Keratinocyte (primary cell): Measurements from ENCODE around the gene PRSS21.

Experiments used
- EZH2 ChIP-seq: IDR thresholded peaks from one replicate; pipeline ENCODE4 v1.6.1; 2012; ENCODE audit warnings: inconsistent platforms, mild to moderate bottlenecking, low read length, moderate library complexity
- TF ChIP-seq, protein P1 (sequence below), 3 experiments: IDR thresholded peaks in 1 of 3; conservative IDR thresholded peaks in 1 of 3; optimal IDR thresholded peaks in 1 of 3; 2 replicates in 2 of 3; 3 replicates in 1 of 3; pipeline versions ENCODE3 to v1.5.1; 2011; ENCODE audit warnings: low read length in 3 of 3, mild to moderate bottlenecking in 3 of 3, moderate library complexity in 2 of 3, control low read depth in 1 of 3, inconsistent platforms in 1 of 3; ENCODE audit not compliant: insufficient read depth in 2 of 3; ENCODE audit errors: extremely low read depth in 1 of 3

DNA sequence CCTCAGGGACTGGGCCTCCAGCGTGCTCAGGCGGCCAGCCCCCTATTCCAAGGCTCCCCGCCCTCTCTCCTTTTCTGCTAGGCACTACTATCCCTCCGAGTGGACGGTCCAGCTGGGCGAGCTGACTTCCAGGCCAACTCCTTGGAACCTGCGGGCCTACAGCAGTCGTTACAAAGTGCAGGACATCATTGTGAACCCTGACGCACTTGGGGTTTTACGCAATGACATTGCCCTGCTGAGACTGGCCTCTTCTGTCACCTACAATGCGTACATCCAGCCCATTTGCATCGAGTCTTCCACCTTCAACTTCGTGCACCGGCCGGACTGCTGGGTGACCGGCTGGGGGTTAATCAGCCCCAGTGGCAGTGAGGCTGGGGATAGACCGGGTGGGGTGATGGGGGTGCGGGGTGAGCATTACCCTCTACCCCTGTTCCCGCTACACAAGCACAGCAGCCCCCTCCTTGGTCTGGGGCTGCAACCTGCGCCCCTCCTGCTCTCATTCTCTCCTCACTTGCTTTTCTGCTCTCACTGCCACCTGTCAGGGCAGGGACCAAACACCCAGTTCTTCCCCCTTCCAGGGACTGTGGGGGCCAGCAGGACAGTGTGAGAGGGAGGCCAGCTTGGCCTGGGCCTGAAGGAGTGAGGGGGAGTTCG is 17.7 kb upstream of the PRSS21 start:
- TF ChIP-seq, protein P1, sequence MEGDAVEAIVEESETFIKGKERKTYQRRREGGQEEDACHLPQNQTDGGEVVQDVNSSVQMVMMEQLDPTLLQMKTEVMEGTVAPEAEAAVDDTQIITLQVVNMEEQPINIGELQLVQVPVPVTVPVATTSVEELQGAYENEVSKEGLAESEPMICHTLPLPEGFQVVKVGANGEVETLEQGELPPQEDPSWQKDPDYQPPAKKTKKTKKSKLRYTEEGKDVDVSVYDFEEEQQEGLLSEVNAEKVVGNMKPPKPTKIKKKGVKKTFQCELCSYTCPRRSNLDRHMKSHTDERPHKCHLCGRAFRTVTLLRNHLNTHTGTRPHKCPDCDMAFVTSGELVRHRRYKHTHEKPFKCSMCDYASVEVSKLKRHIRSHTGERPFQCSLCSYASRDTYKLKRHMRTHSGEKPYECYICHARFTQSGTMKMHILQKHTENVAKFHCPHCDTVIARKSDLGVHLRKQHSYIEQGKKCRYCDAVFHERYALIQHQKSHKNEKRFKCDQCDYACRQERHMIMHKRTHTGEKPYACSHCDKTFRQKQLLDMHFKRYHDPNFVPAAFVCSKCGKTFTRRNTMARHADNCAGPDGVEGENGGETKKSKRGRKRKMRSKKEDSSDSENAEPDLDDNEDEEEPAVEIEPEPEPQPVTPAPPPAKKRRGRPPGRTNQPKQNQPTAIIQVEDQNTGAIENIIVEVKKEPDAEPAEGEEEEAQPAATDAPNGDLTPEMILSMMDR (optimal IDR thresholded peaks at IDR 0.05 in 1 of 3, IDR thresholded peaks at IDR 0.05 in 1 of 3, conservative IDR thresholded peaks at IDR 0.05 in 1 of 3; ENCODE audit: extremely low read depth in 1 of 3, insufficient read depth in 2 of 3, low read length in 3 of 3), result no peak
- no peak for TF ChIP-seq EZH2
